Measurements from ENCODE around the gene BCAS4. TPM values are rescaled to one million over a fixed set of nuclear protein-coding genes. Genes with fewer than 3 reads are reported as not detected.

Gene BCAS4
- total RNA-seq, 2 experiments from 2014 or later: 19.0 to 20.9 TPM

DNA sequence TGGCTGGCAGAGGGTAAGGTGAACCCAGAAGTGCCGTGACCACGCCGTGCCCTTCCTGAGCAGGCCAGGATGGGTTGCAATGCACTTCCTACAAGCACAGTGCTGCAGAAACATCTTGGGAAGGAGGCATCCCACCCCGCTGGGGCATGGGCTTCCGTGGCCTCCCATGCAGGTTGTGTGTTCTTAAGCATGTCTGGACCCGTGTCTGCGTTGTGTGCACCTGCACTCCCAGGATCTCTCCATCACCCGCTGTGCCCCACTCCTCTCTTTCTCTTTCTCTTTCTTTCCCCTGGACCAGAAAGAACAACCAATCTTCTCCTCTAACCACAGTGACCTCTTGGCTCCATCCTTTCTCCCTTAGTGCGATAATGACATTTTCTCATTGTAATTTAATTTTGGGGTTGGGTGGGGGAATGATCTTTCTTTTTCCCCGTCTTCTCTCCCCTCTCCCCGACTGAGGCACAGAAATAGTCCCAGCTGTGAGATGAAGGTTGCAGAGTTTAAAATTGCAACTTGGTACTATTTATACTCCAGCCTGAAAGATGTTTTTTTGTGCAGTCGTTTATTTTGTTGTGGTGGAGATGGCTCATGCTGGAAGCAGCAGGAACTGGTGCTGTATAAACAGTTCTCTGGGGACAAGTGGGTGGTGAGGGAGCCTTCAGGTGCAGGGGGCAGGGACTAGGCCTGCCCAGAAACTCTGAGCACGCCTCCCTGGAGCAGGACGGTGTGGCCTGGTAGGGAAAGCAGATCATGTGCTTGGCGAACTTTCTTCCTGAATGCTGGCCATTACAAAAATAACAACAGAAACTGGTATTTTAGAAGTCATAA lies 20.5 kb downstream of the BCAS4 start:
- TF ChIP-seq, protein P1, sequence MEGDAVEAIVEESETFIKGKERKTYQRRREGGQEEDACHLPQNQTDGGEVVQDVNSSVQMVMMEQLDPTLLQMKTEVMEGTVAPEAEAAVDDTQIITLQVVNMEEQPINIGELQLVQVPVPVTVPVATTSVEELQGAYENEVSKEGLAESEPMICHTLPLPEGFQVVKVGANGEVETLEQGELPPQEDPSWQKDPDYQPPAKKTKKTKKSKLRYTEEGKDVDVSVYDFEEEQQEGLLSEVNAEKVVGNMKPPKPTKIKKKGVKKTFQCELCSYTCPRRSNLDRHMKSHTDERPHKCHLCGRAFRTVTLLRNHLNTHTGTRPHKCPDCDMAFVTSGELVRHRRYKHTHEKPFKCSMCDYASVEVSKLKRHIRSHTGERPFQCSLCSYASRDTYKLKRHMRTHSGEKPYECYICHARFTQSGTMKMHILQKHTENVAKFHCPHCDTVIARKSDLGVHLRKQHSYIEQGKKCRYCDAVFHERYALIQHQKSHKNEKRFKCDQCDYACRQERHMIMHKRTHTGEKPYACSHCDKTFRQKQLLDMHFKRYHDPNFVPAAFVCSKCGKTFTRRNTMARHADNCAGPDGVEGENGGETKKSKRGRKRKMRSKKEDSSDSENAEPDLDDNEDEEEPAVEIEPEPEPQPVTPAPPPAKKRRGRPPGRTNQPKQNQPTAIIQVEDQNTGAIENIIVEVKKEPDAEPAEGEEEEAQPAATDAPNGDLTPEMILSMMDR (IDR thresholded peaks at IDR 0.05): no peak
- Histone ChIP-seq H3K4me3 (ENCODE audit: low read length) (peak overlapping the region; percentile 7), H3K9me3 (ENCODE audit: control insufficient read depth in 1 of 2, insufficient read depth in 1 of 2, low read length in 2 of 2) (peaks cover 0 to 5% of the 10 kb centered on the region in 2 experiments), H3K4me1 (ENCODE audit: insufficient read depth, low read length) (peaks cover 34% of the 10 kb centered on the region), H3K36me3 (ENCODE audit: insufficient read depth, low read length) (peaks cover 4% of the 10 kb centered on the region), H3K27ac (ENCODE audit: low read depth in 1 of 2, low read length in 2 of 2) (no peak overlapping the region), H3K27me3 (ENCODE audit: control insufficient read depth in 1 of 2, insufficient read depth in 2 of 2, low read length in 2 of 2) (no peaks in the 10 kb centered on the region)
- ATAC-seq (ENCODE audit: poor library complexity) (peak; percentile 15), DNase-seq (peak in 2 of 14 experiments; percentile 9 to 30)
- peak overlapping the region; percentile 66 for H3K4me3 Mint-ChIP-seq
- POLR2A ChIA-PET: interaction anchor here (1.7 to 2.0 kb wide), 2 partner anchors 16 to 21 kb away, joined by 5 to 6 read pairs; partner anchors contain the start of gene BCAS4
- H3K4me1 Mint-ChIP-seq (ENCODE audit: low read depth): peaks cover 48% of the 10 kb centered on the region
- CTCF ChIA-PET: interaction anchor here (1.9 kb wide), 1 partner anchor 21 kb away, joined by 8 read pairs; the partner anchor contains the start of gene BCAS4
- no peaks in the 10 kb centered on the region for H3K27me3 Mint-ChIP-seq
- peaks cover 22% of the 10 kb centered on the region for H3K36me3 Mint-ChIP-seq (ENCODE audit: low read depth)
- H3K27ac Mint-ChIP-seq: peak overlapping the region; percentile 87
- intact Hi-C loops (cut with DNase I, micrococcal nuclease): loop anchor here in 1 of 2 experiments (5.0 kb wide), 1 partner anchor 142 kb away; the partner anchor contains the start of genes DPM1 and MOCS3
- H3K9me3 Mint-ChIP-seq: no peaks in the 10 kb centered on the region

DNA sequence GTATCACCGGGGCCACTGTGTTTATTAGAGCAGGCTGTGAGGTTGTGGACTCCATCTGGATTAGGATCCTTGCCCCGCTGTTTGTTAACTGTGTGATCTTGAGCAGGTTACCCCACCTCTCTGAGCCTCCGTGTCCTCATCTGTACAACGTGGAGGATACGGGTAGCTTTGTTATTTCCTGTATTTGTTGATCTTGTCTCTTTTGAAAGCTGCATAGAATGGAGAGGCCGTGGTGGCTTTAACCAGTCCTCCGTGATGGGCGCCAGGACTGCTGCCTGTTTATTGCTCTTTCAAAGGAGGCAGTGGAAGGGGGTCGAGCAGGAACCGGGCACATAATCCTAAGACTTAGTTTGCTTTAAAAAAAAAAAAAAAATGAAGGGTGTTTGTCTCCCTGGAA lies 22.9 kb downstream of the BCAS4 start:
- no peaks in the 10 kb centered on the region for H3K27me3 ChIP-seq (ENCODE audit: control insufficient read depth in 1 of 2, insufficient read depth in 2 of 2, low read length in 2 of 2)
- peaks cover 34% of the 10 kb centered on the region for H3K4me1 ChIP-seq (ENCODE audit: insufficient read depth, low read length)
- peaks cover 4% of the 10 kb centered on the region for H3K36me3 ChIP-seq (ENCODE audit: insufficient read depth, low read length)
- Mint-ChIP-seq H3K27me3 (no peaks in the 10 kb centered on the region), H3K4me3 (peak overlapping the region; percentile 87), H3K27ac (peak overlapping the region; percentile 87), H3K4me1 (ENCODE audit: low read depth) (peaks cover 49% of the 10 kb centered on the region), H3K36me3 (ENCODE audit: low read depth) (peaks cover 40% of the 10 kb centered on the region), H3K9me3 (no peaks in the 10 kb centered on the region)
- H3K9me3 ChIP-seq (ENCODE audit: control insufficient read depth in 1 of 2, insufficient read depth in 1 of 2, low read length in 2 of 2): peaks cover 0 to 5% of the 10 kb centered on the region in 2 experiments
- DNase-seq (peak in 6 of 14 experiments; percentile 4 to 35 (median 15)), ATAC-seq (ENCODE audit: poor library complexity) (peak; percentile 39)
- TF ChIP-seq, protein P1 (IDR thresholded peaks at IDR 0.05): no peak
- CTCF ChIA-PET: interaction anchor here (1.2 to 3.1 kb wide), 3 partner anchors 24 to 114 kb away, joined by 4 to 24 read pairs (median 16); partner anchors contain the start of genes ADNP and BCAS4
- intact Hi-C loops (cut with DNase I, micrococcal nuclease): loop anchor here (1.0 to 5.0 kb wide), 4 partner anchors 22 to 140 kb away; partner anchors contain the start of genes BCAS4 (in 1 of the 2), DPM1 (in 1 of the 2) and MOCS3 (in 1 of the 2)
- H3K27ac ChIP-seq (ENCODE audit: low read depth in 1 of 2, low read length in 2 of 2): peak overlapping the region; percentile 13 to 40
- POLR2A ChIA-PET: interaction anchor here (0.5 to 2.5 kb wide), 7 partner anchors 9 to 141 kb away, joined by 3 to 53 read pairs (median 8); partner anchors contain the start of genes ADNP, BCAS4, DPM1 and MOCS3
- H3K4me3 ChIP-seq (ENCODE audit: low read length): peak overlapping the region; percentile 12

DNA sequence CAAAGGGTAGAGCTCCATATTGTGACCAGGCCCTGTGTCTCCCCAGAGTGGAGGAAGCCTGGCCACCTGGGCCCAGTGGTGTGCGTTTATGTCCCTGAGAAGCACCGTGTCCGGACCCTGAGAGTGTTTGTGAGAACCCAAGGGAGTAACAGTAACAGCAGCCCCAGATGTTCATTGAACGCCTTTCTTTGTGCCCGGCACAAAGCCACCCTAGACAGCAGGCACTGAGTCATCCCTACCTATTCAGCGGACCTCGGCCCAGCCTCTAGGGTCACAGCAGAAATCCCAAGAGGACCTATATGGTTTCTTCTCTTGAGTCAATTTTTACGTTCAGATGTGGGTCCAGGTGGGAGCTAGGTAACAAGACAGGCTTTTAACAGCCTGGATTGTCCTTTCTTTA lies 24.5 kb downstream of the BCAS4 start:
- DNase-seq (no peak), ATAC-seq (ENCODE audit: poor library complexity) (no peak)
- ChIA-PET CTCF (interaction anchor here (1.0 to 3.1 kb wide), 4 partner anchors 25 to 112 kb away, joined by 3 to 24 read pairs (median 12); partner anchors contain the start of genes ADNP and BCAS4), POLR2A (interaction anchor here (2.3 to 2.5 kb wide), 3 partner anchors 24 to 111 kb away, joined by 13 to 53 read pairs (median 20); partner anchors contain the start of genes ADNP and BCAS4)
- TF ChIP-seq, protein P1 (IDR thresholded peaks at IDR 0.05): no peak
- Histone ChIP-seq H3K4me1 (ENCODE audit: insufficient read depth, low read length) (peaks cover 34% of the 10 kb centered on the region), H3K4me3 (ENCODE audit: low read length) (no peak overlapping the region), H3K9me3 (ENCODE audit: control insufficient read depth in 1 of 2, insufficient read depth in 1 of 2, low read length in 2 of 2) (peaks cover 0 to 5% of the 10 kb centered on the region in 2 experiments), H3K36me3 (ENCODE audit: insufficient read depth, low read length) (peaks cover 4% of the 10 kb centered on the region), H3K27me3 (ENCODE audit: control insufficient read depth in 1 of 2, insufficient read depth in 2 of 2, low read length in 2 of 2) (no peaks in the 10 kb centered on the region), H3K27ac (ENCODE audit: low read depth in 1 of 2, low read length in 2 of 2) (no peak overlapping the region)
- H3K27me3 Mint-ChIP-seq: no peaks in the 10 kb centered on the region
- peaks cover 47% of the 10 kb centered on the region for H3K36me3 Mint-ChIP-seq (ENCODE audit: low read depth)
- H3K27ac Mint-ChIP-seq: peak overlapping the region; percentile 49
- intact Hi-C loops (cut with DNase I, micrococcal nuclease): loop anchor here in 1 of 2 experiments (5.0 kb wide), 1 partner anchor 138 kb away; the partner anchor contains the start of genes DPM1 and MOCS3
- H3K9me3 Mint-ChIP-seq: no peaks in the 10 kb centered on the region
- H3K4me3 Mint-ChIP-seq: no peak overlapping the region
- peaks cover 39% of the 10 kb centered on the region for H3K4me1 Mint-ChIP-seq (ENCODE audit: low read depth)

Data from CD4-positive, alpha-beta T cell (primary cell).